GM04503 (cell line): Measurements from ENCODE around the gene HADHB.
A peak's percentile ranks its signal among the peaks of the same experiment; 100 is the strongest.
"Not testable (repeated sequence)": the region's sequence is repeated elsewhere in the genome, so short reads cannot be mapped to it uniquely, and the experiment has no call there.

Source experiments
- DNase-seq: peaks from one replicate; pipeline ENCODE4 v3.0.0-alpha.2; 2012; ENCODE audit warnings: low read depth

HADHB gene

GRCh38 chr2:26245231-26245732 is 543 bp downstream of the HADHB start:
- no peak for DNase-seq

- no peak for DNase-seq
These were observed 1.1 kb downstream of the HADHB start for GRCh38 chr2:26245810-26246209.

GRCh38 chr2:26246818-26247217 is 2.1 kb downstream of the HADHB start:
- DNase-seq, result no peak

GRCh38 chr2:26249625-26250024 is 4.9 kb downstream of the HADHB start:
- no peak for DNase-seq

- no peak for DNase-seq
These were observed 7.2 kb downstream of the HADHB start for GRCh38 chr2:26251893-26252292.

- DNase-seq, result no peak
These were observed 11.1 kb downstream of the HADHB start for GRCh38 chr2:26255759-26256384.

GRCh38 chr2:26258836-26259235 is 14.1 kb downstream of the HADHB start:
- not testable (repeated sequence) for DNase-seq

- no peak for DNase-seq
These were observed 23.5 kb downstream of the HADHB start for GRCh38 chr2:26268213-26268612.

GRCh38 chr2:26268670-26269385 is 24.1 kb downstream of the HADHB start:
- DNase-seq, result not testable (repeated sequence)

GRCh38 chr2:26269571-26270158 is 24.9 kb downstream of the HADHB start:
- DNase-seq, result no peak

GRCh38 chr2:26270373-26270772 is 25.6 kb downstream of the HADHB start:
- DNase-seq, result no peak

- no peak for DNase-seq
These were observed 28.8 kb downstream of the HADHB start for GRCh38 chr2:26273501-26273900.

- DNase-seq, result peak; percentile 97
These were observed 29.4 kb downstream of the HADHB start for GRCh38 chr2:26274058-26274613.

GRCh38 chr2:26276484-26277227 is 31.9 kb downstream of the HADHB start:
- DNase-seq, result no peak

- no peak for DNase-seq
These were observed 35.1 kb downstream of the HADHB start for GRCh38 chr2:26279886-26280285.

- no peak for DNase-seq
These were observed 36.5 kb downstream of the HADHB start for GRCh38 chr2:26281226-26281625.

- DNase-seq, result no peak
These were observed 38.9 kb downstream of the HADHB start for GRCh38 chr2:26283606-26284005.

GRCh38 chr2:26284132-26284531 is 39.4 kb downstream of the HADHB start:
- no peak for DNase-seq

- DNase-seq, result no peak
These were observed 41.2 kb downstream of the HADHB start for GRCh38 chr2:26285931-26286330.

- DNase-seq, result no peak
These were observed 45.3 kb downstream of the HADHB start for GRCh38 chr2:26290001-26290400.

GRCh38 chr2:26292646-26293045 is 47.9 kb downstream of the HADHB start:
- DNase-seq, result no peak

GRCh38 chr2:26295511-26295910 is 50.8 kb downstream of the HADHB start:
- DNase-seq, result no peak
